ENCODE measurements around the gene CSNK2A3. TPM values are rescaled to one million over a fixed set of nuclear protein-coding genes. Genes with fewer than 3 reads are reported as not detected.

The CSNK2A3 gene
- polyA plus RNA-seq, 1 donor (not counting 4 experiments of a cell fraction or from before 2014, with no cell fraction given), result 2.6 TPM

GRCh38 chr11:11394241-11394640, 41.2 kb upstream of the CSNK2A3 start:
- Histone ChIP-seq H4K20me1 (ENCODE audit: control insufficient read depth, extremely low read depth, insufficient read depth, low read length) (no peaks in the 10 kb centered on the region), H3K4me3 (ENCODE audit: control insufficient read depth in 2 of 3, extremely low read depth in 1 of 3, insufficient read depth in 2 of 3, low read depth in 1 of 3, low read length in 3 of 3) (no peak overlapping the region), H3K36me3 (ENCODE audit: control insufficient read depth in 2 of 2, extremely low read depth in 1 of 2, insufficient read depth in 2 of 2, low read length in 2 of 2) (no peaks in the 10 kb centered on the region), H3K4me1 (ENCODE audit: control insufficient read depth, extremely low read depth, insufficient read depth, low read length) (peaks cover 16% of the 10 kb centered on the region), H3K79me2 (ENCODE audit: control insufficient read depth, insufficient read depth, low read length) (no peaks in the 10 kb centered on the region), H3K4me2 (ENCODE audit: control insufficient read depth, extremely low read depth, insufficient read depth, low read depth, low read length) (no peak overlapping the region), H2AFZ (ENCODE audit: control insufficient read depth, low read length) (no peak overlapping the region), H3K9me1 (ENCODE audit: control insufficient read depth, extremely low read depth, insufficient read depth, low read length) (no peaks in the 10 kb centered on the region), H3K27me3 (ENCODE audit: control insufficient read depth, extremely low read depth, insufficient read depth, low read length) (no peaks in the 10 kb centered on the region), H3K9ac (ENCODE audit: control insufficient read depth, extremely low read depth, insufficient read depth, low read length) (no peak overlapping the region), H3K9me3 (ENCODE audit: control insufficient read depth, low read depth, low read length) (no peaks in the 10 kb centered on the region), H3K27ac (ENCODE audit: control insufficient read depth, insufficient read depth, low read length) (no peak overlapping the region)
- no peak for TF ChIP-seq EZH2 (IDR thresholded peaks at IDR 0.05; ENCODE audit: low read length)
- TF ChIP-seq, protein P1, sequence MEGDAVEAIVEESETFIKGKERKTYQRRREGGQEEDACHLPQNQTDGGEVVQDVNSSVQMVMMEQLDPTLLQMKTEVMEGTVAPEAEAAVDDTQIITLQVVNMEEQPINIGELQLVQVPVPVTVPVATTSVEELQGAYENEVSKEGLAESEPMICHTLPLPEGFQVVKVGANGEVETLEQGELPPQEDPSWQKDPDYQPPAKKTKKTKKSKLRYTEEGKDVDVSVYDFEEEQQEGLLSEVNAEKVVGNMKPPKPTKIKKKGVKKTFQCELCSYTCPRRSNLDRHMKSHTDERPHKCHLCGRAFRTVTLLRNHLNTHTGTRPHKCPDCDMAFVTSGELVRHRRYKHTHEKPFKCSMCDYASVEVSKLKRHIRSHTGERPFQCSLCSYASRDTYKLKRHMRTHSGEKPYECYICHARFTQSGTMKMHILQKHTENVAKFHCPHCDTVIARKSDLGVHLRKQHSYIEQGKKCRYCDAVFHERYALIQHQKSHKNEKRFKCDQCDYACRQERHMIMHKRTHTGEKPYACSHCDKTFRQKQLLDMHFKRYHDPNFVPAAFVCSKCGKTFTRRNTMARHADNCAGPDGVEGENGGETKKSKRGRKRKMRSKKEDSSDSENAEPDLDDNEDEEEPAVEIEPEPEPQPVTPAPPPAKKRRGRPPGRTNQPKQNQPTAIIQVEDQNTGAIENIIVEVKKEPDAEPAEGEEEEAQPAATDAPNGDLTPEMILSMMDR (optimal IDR thresholded peaks at IDR 0.05 in 1 of 3, IDR thresholded peaks at IDR 0.05 in 1 of 3, conservative IDR thresholded peaks at IDR 0.05 in 1 of 3; ENCODE audit: extremely low read depth in 1 of 3, insufficient read depth in 2 of 3, low read length in 3 of 3), result no peak
- dilution Hi-C loops (cut with MboI; ENCODE audit: extremely low pct_ligation_motif_present, low sequenced_read_pairs), result no loop called here
- FAIRE-seq, result no peak
- no peak for DNase-seq (ENCODE audit: low read depth, low spot score)

GRCh38 chr11:11391796-11392463, 38.9 kb upstream of the CSNK2A3 start:
- no peaks in the 10 kb centered on the region for H4K20me1 ChIP-seq (ENCODE audit: control insufficient read depth, extremely low read depth, insufficient read depth, low read length)
- H3K9me3 ChIP-seq (ENCODE audit: control insufficient read depth, low read depth, low read length), result no peaks in the 10 kb centered on the region
- no peak overlapping the region for H3K9ac ChIP-seq (ENCODE audit: control insufficient read depth, extremely low read depth, insufficient read depth, low read length)
- no peak overlapping the region for H3K27ac ChIP-seq (ENCODE audit: control insufficient read depth, insufficient read depth, low read length)
- no peaks in the 10 kb centered on the region for H3K36me3 ChIP-seq (ENCODE audit: control insufficient read depth in 2 of 2, extremely low read depth in 1 of 2, insufficient read depth in 2 of 2, low read length in 2 of 2)
- H3K4me3 ChIP-seq (ENCODE audit: control insufficient read depth in 2 of 3, extremely low read depth in 1 of 3, insufficient read depth in 2 of 3, low read depth in 1 of 3, low read length in 3 of 3), result peak overlapping the region in 1 of 3 experiments; percentile 22
- no peaks in the 10 kb centered on the region for H3K27me3 ChIP-seq (ENCODE audit: control insufficient read depth, extremely low read depth, insufficient read depth, low read length)
- DNase-seq (ENCODE audit: low read depth, low spot score), result no peak
- H3K4me2 ChIP-seq (ENCODE audit: control insufficient read depth, extremely low read depth, insufficient read depth, low read depth, low read length), result peak overlapping the region; percentile 47
- FAIRE-seq, result peak; percentile 94
- H3K4me1 ChIP-seq (ENCODE audit: control insufficient read depth, extremely low read depth, insufficient read depth, low read length), result peaks cover 16% of the 10 kb centered on the region
- H3K79me2 ChIP-seq (ENCODE audit: control insufficient read depth, insufficient read depth, low read length), result no peaks in the 10 kb centered on the region
- H3K9me1 ChIP-seq (ENCODE audit: control insufficient read depth, extremely low read depth, insufficient read depth, low read length), result no peaks in the 10 kb centered on the region
- TF ChIP-seq, protein P1 (optimal IDR thresholded peaks at IDR 0.05 in 1 of 3, IDR thresholded peaks at IDR 0.05 in 1 of 3, conservative IDR thresholded peaks at IDR 0.05 in 1 of 3; ENCODE audit: extremely low read depth in 1 of 3, insufficient read depth in 2 of 3, low read length in 3 of 3), result no peak
- no peak for TF ChIP-seq EZH2 (IDR thresholded peaks at IDR 0.05; ENCODE audit: low read length)
- dilution Hi-C loops (cut with MboI; ENCODE audit: extremely low pct_ligation_motif_present, low sequenced_read_pairs), result no loop called here
- no peak overlapping the region for H2AFZ ChIP-seq (ENCODE audit: control insufficient read depth, low read length)

Measured in keratinocyte (primary cell).